Bronchial epithelial cell (primary cell): ENCODE measurements around the gene MIER2. TPM values are rescaled to one million over a fixed set of nuclear protein-coding genes. Genes with fewer than 3 reads are reported as not detected.

Experiments used
- DNase-seq: peaks from one replicate; pipeline ENCODE4 v3.0.0-alpha.2; 2010; ENCODE audit warnings: low read depth
- FAIRE-seq: peaks from 2 replicates; lab custom pipeline; 2011; peaks lifted over from hg19 to GRCh38; lab: Jason Lieb, UNC
- H3K27me3 ChIP-seq: 2 replicates; pipeline ENCODE4 v1.5.1; 2011; ENCODE audit warnings: low read length; ENCODE audit not compliant: control insufficient read depth, insufficient read depth
- H3K36me3 ChIP-seq: 2 replicates; pipeline ENCODE4 v1.5.1; 2011; ENCODE audit warnings: low read length; ENCODE audit not compliant: control insufficient read depth, insufficient read depth
- H3K4me3 ChIP-seq: 2 replicates; pipeline ENCODE4 v1.5.1; 2011; ENCODE audit warnings: mild to moderate bottlenecking, low read depth, low read length, control low read depth
- CTCF ChIP-seq: IDR thresholded peaks from 2 replicates; pipeline ENCODE4 v1.5.1; 2011; ENCODE audit warnings: mild to moderate bottlenecking, moderate library complexity, low read length, control low read depth, inconsistent platforms; ENCODE audit not compliant: insufficient read depth, severe bottlenecking
- total RNA-seq: library from RNA; depleted of rRNA; stranded (reverse); fragments of >200 nt; gene quantifications from 2 replicates; pipeline ENCODE4 v1.2.1, GENCODE V29; 2014

The MIER2 gene
- total RNA-seq, 1 donor from 2014 or later, result 19.0 TPM

- no peak for TF ChIP-seq CTCF
- DNase-seq (no peak), FAIRE-seq (no peak)
- H3K36me3 ChIP-seq, result peaks cover 9% of the 10 kb centered on the region
- no peak overlapping the region for H3K4me3 ChIP-seq
- H3K27me3 ChIP-seq, result no peaks in the 10 kb centered on the region
These were observed 63.3 kb downstream of the MIER2 start for GRCh38 chr19:281156-281853.

GRCh38 chr19:280541-281009, 64.0 kb downstream of the MIER2 start:
- H3K27me3 ChIP-seq, result no peaks in the 10 kb centered on the region
- FAIRE-seq (no peak), DNase-seq (no peak)
- no peak for TF ChIP-seq CTCF
- peaks cover 9% of the 10 kb centered on the region for H3K36me3 ChIP-seq
- no peak overlapping the region for H3K4me3 ChIP-seq

GRCh38 chr19:279656-280055, 64.9 kb downstream of the MIER2 start:
- H3K27me3 ChIP-seq, result no peaks in the 10 kb centered on the region
- no peak for TF ChIP-seq CTCF
- FAIRE-seq, result peak; percentile 58
- DNase-seq, result no peak
- peaks cover 9% of the 10 kb centered on the region for H3K36me3 ChIP-seq
- H3K4me3 ChIP-seq, result no peak overlapping the region

GRCh38 chr19:279231-279630, 65.4 kb downstream of the MIER2 start:
- no peak for DNase-seq
- Histone ChIP-seq H3K36me3 (peaks cover 9% of the 10 kb centered on the region), H3K4me3 (no peak overlapping the region), H3K27me3 (no peaks in the 10 kb centered on the region)
- no peak for FAIRE-seq
- TF ChIP-seq CTCF, result no peak

DNA sequence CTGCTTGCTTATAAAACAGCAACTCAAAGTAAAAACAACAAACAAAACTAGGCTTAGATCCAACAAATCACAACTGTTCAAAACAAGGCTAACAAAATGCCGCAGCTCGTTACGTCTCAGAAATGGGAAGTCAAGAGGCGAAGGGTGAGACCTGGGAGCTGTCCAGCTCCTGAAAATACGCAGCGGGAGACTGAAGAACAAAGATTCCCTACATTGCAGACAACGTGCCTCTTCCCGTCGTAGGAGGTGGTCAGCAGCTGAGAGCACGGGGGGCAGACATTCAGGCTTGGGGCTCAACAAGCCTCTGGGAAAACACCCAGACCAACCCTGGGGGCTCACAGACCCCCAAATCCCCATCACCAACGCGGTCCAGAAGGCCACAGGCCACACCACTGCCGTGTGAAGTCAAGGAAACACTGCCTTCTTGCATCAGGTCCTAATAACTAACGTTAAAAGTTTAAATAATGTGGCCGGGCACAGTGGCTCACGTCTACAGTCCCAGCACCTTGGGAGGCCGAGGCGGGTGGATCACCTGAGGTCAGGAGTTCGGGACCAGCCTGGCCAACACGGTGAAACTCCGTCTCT, 66.9 kb downstream of the MIER2 start:
- FAIRE-seq (no peak), DNase-seq (no peak)
- no peaks in the 10 kb centered on the region for H3K27me3 ChIP-seq
- peaks cover 9% of the 10 kb centered on the region for H3K36me3 ChIP-seq
- no peak overlapping the region for H3K4me3 ChIP-seq
- TF ChIP-seq CTCF, result no peak
